ENCODE measurements around the gene DTX1. TPM values are rescaled to one million over a fixed set of nuclear protein-coding genes. Genes with fewer than 3 reads are reported as not detected.
"Not testable (repeated sequence)": the region's sequence is repeated elsewhere in the genome, so short reads cannot be mapped to it uniquely, and the experiment has no call there.

DTX1 gene
- total RNA-seq, 2 donors from 2014 or later, result 6.3 to 9.8 TPM

GRCh38 chr12:113129664-113130456 lies 73.3 kb downstream of the DTX1 start:
- DNase-seq (no peak), ATAC-seq (no peak)
- intact Hi-C loops (cut with DNase I), result no loop called here

- no peak for ATAC-seq
Measured at GRCh38 chr12:113130457-113131135, 74.1 kb downstream of the DTX1 start.

GRCh38 chr12:113131556-113131955 lies 75.0 kb downstream of the DTX1 start:
- no peak for DNase-seq
- intact Hi-C loops (cut with DNase I), result no loop called here
- ATAC-seq, result no peak

More at GRCh38 chr12:113130457-113131135, 74.1 kb downstream of the DTX1 start:
- DNase-seq, result no peak
- intact Hi-C loops (cut with DNase I), result no loop called here

DNA sequence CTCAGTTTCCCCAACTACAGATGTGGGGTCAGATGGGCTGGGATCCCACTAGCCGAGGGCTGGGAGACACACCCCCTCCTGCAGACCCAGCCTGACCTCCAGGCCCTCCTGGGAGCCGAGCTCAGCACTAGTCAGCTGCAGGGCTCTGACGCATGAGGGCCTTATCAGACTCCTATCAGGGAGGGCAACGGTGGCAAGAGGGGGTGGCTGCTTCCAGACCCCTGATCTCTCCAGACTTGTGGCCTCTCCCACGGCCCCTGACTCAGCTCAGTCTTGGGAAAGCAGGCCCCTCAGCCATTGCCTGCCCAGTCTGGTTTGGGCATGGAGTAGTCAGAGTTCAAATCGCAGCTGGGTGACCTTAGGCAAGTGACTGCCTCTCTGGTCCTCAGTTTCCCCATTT lies 76.5 kb downstream of the DTX1 start:
- intact Hi-C loops (cut with DNase I), result no loop called here
- no peak for ATAC-seq
- no peak for DNase-seq

- ATAC-seq, result no peak
- intact Hi-C loops (cut with DNase I), result no loop called here
- DNase-seq, result no peak
Measured at GRCh38 chr12:113133666-113134065, 77.1 kb downstream of the DTX1 start.

DNA sequence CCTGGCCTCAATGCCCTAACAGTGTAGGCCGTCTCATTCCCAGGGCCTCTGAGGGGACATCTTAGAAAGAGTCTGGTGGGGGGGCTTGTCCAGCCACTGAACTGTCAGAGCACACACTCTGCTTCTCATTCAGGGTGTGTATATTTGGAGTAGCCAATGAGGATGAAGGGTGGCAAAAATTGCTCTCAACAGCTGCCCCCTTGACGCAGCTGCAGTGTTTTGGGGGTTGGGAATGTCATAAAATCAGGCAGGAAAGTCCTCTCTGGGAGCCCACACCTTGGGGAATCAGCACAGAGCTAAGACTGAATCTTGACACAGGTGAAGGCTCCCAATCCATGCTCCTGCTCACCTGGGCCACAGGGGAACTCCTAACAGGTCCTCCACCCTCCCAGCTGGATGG lies 77.5 kb downstream of the DTX1 start:
- DNase-seq, result no peak
- no peak for ATAC-seq
- intact Hi-C loops (cut with DNase I), result no loop called here

GRCh38 chr12:113134521-113134951 lies 78.0 kb downstream of the DTX1 start:
- intact Hi-C loops (cut with DNase I), result no loop called here
- DNase-seq (no peak), ATAC-seq (no peak)

GRCh38 chr12:113135178-113136127 lies 78.9 kb downstream of the DTX1 start, which contains the start of gene RASAL1:
Gene RASAL1, minus strand, starts transcription at chr12:113135761. Its CDS starts 299 bp downstream, at chr12:113135462.
- intact Hi-C loops (cut with DNase I), result no loop called here
- ATAC-seq, result peak; percentile 19 to 31
- DNase-seq, result no peak

GRCh38 chr12:113136128-113136989 lies 79.8 kb downstream of the DTX1 start:
- intact Hi-C loops (cut with DNase I), result no loop called here
- no peak for DNase-seq

GRCh38 chr12:113136990-113137511 lies 80.5 kb downstream of the DTX1 start:
- ATAC-seq (no peak), DNase-seq (no peak)
- intact Hi-C loops (cut with DNase I), result no loop called here

More at GRCh38 chr12:113136128-113136989, 79.8 kb downstream of the DTX1 start:
- no peak for ATAC-seq

DNA sequence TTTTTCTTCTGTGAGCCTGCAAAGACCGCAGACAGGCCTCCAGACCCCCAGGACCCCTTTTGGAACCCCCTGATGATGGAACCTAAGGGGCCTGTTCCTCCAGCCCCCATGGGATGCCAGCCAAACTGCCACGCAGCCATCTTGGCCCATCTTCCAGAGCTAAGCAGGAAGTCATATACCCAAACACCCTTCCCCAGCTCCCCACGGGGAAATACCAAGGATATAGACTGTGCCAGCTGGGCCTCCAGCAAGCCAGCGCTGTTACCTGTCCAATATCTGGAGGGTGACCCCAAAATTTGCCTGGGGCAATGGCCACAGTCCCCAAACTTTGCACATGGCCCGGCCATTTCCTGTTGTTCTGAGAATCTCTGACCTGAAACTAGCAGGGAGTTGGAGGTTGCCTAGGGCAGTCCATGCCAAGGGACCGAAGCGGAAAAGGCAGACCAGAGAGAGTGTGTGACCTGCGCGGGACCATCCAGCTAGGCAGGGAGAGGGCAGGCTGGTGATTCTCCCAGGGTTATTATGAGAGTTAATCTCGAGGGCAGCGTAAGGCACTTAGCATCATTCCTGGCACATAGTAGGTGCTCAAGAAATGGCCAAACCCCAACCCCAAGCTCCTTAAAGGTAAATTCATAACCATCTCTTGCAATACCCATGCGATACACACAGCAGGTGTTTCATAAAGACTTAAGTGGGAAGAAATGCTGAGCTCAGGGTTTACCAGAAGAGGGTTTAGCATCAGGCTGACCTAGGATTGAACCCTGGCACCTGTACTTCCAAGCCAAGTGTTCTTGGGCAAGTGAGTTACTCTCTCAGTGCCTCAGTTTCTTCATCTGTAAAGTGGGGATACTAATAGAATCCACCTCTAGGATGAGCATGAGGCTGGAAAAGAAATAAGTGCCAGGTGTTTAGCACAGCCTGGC lies 81.6 kb downstream of the DTX1 start:
- ATAC-seq (no peak), DNase-seq (no peak)
- intact Hi-C loops (cut with DNase I), result no loop called here

GRCh38 chr12:113138826-113139225 lies 82.3 kb downstream of the DTX1 start:
- DNase-seq, result no peak
- ATAC-seq, result no peak
- intact Hi-C loops (cut with DNase I), result no loop called here

- intact Hi-C loops (cut with DNase I), result no loop called here
- DNase-seq (no peak), ATAC-seq (no peak)
Measured at GRCh38 chr12:113140706-113141105, 84.2 kb downstream of the DTX1 start.

- ATAC-seq; intact Hi-C loops (cut with DNase I); DNase-seq: not testable (repeated sequence)
Measured at GRCh38 chr12:113141716-113142115, 85.2 kb downstream of the DTX1 start.

DNA sequence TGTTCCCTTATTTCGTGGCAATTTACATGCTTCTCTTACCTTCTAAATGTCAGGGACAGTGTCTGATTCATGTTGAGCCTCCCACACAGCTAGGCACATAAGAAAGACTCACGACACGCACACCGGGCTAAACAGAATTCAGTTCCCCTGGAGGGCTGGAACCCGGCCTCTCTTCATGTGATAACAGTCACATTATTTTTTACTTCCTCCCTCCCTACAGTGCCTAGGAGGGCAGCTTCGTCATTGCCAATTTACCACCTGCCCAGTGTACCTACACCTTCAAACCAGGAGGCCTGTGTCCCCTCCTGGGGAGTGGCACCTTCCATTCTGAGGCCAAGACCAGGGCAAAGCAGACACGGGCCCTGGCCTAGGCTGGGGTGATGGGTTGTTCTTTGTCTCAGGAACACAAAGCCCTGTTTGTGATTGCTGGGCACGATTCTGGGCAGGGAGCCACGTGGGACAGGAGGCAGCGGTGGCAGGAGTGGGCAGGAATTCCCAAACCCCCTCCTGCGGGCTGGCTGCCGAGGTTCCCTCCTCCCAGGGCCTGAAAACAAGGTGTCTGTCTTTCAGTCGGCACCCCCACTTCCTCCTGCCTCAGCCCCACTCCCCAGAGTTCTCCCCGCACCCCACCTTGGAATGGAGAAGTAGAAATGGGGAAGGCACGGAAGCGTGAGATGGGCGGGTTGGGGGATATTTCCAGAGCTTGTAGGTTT lies 85.8 kb downstream of the DTX1 start:
- DNase-seq (no peak), ATAC-seq (peak; percentile 27 to 76)
- intact Hi-C loops (cut with DNase I), result no loop called here

DNA sequence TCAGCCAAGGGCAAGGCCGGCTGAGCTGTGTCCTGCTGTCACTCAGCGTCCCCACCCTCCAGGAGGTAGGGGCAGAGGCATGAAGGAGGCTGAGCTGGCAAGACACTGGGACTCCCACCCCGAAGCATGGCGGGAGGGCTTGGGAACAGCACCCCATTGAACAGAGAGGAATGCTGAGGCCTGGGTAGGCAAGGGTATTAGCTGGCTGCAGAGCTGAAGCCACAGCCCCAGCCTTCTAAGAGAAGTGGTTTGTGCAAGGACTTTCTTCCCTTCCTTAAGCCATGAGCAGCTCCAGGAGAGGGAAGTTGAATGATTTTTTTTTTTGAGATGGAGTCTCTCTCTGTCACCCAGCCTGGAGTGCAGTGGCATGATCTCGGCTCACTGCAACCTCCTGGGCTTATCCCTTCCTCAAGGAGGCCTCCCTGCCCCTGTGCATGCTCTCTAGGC lies 86.4 kb downstream of the DTX1 start:
- no peak for ATAC-seq
- intact Hi-C loops (cut with DNase I), result no loop called here
- DNase-seq, result no peak

DNA sequence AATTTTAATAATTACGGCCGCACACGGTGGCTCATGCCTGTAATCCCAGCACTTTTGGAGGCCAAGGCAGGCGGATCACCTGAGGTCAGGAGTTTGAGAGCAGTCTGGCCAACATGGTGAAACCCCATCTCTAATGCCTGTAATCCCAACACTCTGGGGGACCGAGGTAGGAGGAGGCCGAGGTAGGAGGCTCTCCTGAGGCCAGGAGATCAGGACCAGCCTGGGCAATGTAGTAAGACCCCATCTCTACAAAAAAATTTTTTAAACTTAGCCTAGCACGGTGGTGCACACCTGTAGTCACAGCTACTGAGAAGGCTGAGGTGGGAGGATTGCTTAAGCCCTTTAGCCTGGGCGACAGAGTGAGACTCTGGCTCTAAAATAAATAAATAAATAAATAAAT lies 87.4 kb downstream of the DTX1 start:
- DNase-seq (no peak), ATAC-seq (no peak)
- intact Hi-C loops (cut with DNase I), result no loop called here

Data from left cardiac atrium (tissue), 4 donors.